GM21528 (cell line): Measurements from ENCODE around the gene BMAL1.
"Not testable (repeated sequence)": the region's sequence is repeated elsewhere in the genome, so short reads cannot be mapped to it uniquely, and the experiment has no call there.

Experiments
- ATAC-seq: cut with Tn5 transposase; IDR thresholded peaks from one replicate; pipeline ENCODE4 v1.9.1; 2021; ENCODE audit warnings: mild to moderate bottlenecking, moderate library complexity; ENCODE audit not compliant: unreplicated experiment, low FRiP score

The BMAL1 gene

DNA sequence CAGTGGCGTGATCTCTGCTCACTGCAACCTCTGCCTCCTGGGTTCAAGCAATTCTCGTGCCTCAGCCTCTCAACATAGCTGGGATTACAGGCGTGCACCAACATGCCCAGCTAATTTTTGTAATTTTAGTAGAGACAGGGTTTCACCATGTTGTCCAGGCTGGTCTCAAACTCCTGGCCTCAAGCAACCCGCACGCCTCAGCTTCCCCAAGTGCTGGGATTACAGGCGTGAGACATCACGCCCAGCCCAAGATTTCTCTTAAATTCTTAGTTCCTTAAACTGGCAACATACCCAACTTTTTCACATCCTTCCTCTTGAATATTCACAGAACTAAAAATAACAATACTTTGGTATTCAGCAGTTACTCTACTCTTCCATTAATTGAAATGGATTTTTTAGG, 159.2 kb downstream of the BMAL1 start:
- not testable (repeated sequence) for ATAC-seq
